RPMI8226 (cell line): Measurements from ENCODE around the gene PDE7B.
A peak's percentile ranks its signal among the peaks of the same experiment; 100 is the strongest.

Experiments
- DNase-seq: peaks from one replicate; pipeline ENCODE4 v3.0.0-alpha.2; 2015

Gene PDE7B

DNA sequence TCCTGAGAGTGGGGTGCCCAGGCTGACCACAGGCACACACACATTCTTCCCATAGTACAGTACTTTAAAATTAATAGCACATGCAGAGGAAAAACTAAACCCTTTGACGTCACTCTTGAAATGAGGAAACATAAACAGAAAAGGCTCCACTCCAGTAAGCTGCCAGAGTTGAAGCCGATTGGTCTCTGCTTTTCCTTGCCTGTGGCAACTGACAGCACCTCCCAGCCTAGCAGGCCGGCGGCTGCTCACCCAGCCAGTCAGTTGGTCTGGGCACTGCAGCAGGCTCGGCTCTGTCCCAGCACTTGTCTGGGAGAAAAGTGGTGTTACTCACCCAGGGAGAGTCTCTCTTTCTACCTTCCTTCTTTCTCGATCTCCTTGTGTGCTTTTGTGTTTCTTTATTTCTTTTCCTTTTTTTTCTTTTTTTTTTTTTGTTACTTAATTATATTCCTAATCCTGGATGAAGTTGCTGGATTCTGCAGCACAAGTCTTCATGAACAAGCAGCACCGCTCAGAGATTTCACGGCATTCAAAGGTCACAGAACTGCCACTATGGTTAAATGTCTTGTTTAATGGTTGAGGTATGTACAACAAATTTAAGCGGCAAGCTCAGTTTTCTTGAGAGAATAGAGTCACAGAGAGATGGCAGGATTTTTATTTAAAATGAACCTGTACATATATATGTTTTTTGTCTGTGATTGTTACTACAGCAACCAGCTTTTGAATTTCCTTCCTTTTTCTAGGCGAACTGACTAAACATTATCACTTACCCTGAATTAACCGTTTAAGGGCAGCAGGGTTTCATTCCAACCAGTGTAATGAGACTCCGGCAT, at the start of gene PDE7B:
Gene PDE7B, plus strand, starts transcription at position 260 of the 830 bp plus-strand sequence.
- DNase-seq: peak; percentile 12

DNA sequence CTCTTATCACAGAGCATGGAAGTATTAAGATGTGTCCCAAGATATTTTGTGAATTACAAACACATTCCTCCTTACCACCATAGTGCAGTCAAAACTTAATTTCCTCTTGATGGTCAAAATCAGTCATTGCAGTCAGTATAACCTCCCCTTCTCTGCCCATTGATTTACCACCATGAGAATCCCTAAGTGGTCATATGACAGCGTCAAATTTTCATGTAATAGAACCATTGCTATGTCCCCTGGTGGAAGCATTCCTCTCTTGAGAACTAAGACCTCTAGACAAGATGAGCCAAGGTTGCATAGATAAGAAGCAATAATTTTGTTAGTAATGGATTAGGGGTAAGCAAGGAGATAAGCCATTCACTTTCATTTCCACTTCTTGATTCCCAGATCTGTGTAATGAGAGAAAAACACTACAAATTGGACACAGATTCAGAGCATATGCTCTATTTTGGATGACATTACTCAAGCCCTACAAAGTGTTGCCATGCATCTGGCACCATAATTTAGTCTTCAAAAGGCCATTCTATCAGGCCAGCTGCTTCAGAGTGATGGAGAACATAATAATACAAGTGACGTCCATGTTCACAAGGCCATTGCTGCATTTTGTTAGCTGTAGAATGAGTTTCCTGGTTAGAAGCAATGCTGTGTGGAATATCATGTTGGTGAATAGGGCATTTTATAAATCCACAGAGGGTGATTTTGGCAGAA, 49.6 kb upstream of the PDE7B start:
- DNase-seq: no peak

GRCh38 chr6:135810486-135810885, 41.0 kb upstream of the PDE7B start:
- DNase-seq: no peak

DNA sequence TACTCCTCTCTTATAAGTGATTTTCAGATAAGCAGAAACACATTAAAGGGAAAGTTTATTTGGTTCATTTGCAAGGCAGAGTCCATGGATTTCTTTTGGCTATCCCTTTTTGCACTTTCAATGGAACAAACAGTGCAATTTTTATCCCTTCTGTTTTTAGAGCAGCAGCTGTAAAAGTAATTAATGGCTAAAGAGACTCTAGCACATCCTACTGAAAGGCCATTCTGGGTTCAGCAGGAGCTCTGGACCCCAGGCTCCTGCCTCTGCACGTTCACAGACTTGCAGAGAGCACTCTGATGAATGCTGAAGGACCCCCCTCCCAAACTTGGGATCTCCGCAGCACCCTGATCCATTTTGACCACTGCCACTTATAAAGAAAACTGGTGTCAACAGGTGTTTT, 40.3 kb upstream of the PDE7B start:
- DNase-seq: no peak

- DNase-seq: no peak
Observed at GRCh38 chr6:135811644-135812526, 39.6 kb upstream of the PDE7B start.

GRCh38 chr6:135813401-135813800, 38.1 kb upstream of the PDE7B start:
- no peak for DNase-seq

GRCh38 chr6:135814043-135814442, 37.5 kb upstream of the PDE7B start:
- no peak for DNase-seq

- no peak for DNase-seq
Observed at GRCh38 chr6:135815216-135815615, 36.3 kb upstream of the PDE7B start.

- no peak for DNase-seq
Observed at GRCh38 chr6:135817035-135817434, 34.5 kb upstream of the PDE7B start.

GRCh38 chr6:135819665-135820064, 31.8 kb upstream of the PDE7B start:
- no peak for DNase-seq

DNA sequence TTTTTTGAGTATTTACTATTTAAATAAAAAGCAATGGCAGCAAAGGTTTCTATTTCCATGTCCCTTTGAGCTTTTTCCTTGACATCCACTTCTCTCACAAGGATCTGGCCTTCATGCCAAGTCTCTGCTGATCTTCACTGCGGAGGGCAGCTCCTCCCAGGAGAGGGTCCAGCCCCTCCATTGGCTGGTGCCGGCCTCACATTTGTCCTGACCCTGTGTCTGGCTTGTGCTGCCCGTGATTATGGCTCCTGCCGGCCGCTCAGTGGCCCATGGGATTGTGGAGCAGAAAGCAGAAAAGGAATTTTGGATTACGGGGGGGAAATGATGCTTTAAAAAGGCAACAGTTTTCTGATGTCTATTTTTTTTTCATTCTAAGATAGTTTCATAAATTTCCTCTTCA, 31.2 kb upstream of the PDE7B start:
- DNase-seq: no peak

DNA sequence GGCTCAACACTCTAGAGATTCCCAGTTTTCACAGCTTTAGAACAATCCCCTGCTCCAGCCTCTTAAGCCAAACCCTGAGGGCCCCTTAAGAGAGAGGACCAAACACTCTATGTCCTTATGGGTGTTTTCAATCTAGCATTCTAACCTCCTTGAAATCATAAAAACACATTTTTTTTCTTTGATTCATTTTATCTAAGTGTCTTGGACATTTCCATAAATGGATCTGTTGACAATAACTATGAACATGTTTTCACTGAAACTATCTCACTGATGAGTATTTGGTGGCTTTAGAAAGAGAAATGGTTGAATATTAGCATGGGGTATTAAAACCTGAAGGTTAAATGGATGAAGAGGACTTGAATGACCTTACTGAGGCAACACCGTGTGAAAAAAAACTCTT, 27.6 kb upstream of the PDE7B start:
- DNase-seq: no peak

DNA sequence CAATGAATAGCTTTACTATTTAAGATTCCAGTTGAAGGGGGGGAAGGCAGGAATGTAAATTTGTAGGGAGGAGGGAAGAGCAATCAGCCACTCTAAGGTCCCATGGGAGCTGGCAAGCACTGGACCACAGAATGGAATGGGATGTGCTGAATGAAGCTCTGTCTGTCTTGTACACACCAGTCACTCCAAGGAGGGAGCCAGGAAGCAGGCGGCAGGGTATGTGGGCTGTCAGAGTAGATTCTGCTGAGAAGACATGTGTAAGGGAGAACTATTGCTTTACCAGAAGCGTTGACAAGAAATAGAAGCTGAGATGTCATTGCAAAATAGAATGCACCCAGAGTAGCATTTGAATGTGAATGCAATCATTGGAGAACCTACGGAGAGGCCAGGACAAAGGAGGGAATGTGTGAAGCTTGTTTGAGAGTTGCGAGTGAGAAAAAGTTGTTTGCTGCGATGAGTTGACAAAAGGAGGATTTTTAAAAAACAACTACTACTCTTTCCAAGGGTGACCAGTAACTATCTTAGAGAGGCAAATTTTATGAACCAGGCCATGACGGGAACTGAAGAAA, 25.2 kb upstream of the PDE7B start:
- DNase-seq: no peak

DNA sequence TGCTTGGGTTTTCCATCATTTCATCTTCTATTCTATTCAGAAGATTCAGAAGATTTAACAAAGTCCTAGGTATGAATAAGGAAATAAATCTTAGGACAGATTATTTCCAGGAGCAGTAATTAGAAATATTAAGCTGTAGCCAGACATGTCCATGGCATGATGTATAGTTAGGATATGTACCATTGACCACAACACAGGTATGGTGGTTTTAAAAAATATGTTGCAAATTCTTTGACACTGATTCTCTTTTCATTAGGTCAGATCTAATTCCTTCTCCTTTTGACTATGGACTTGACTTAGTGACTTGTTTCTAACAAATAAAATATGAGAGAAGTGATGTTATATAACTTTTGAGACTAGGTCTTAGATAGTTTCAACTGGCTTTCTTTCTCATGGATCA, 23.5 kb upstream of the PDE7B start:
- DNase-seq: no peak

- no peak for DNase-seq
Observed at GRCh38 chr6:135830452-135830881, 21.0 kb upstream of the PDE7B start.

DNA sequence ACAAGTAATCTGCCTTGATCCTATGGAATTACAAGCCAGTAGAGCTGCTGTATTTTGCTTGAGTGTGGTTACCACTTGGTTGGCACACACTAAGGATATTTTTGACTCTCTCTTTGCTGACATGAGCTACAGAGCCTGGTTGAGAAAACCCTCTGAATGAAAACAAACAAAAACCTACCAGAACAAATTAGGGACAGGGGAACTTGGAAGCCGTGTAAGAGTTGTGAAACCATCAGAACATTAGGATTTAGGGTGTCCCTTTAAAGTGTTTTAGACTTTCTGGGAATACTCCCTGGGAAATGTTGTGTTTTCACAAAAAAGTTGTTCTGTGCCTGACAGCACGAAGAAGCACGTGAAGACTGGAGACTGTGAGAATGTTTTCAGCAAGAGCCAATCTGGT, 20.5 kb upstream of the PDE7B start:
- no peak for DNase-seq

DNA sequence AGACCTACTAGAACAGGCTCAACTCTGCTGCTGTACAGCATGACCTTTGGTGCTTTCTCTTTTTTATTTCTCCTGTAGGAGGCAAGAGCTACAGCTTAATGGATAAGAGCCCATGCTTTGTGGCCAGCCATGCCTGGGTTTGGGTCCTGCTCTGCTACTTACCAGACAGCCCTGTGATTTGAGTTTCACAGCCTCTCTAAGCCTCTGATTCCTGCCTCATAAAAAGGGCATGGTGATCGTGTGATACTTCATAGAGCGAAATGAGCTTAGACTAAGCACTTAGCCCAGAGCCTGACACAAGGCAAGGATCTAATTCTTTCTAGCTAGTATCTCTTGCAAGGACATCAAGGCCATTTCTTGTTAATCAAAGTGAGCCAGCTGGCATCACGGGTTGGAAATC, 19.3 kb upstream of the PDE7B start:
- DNase-seq: no peak

DNA sequence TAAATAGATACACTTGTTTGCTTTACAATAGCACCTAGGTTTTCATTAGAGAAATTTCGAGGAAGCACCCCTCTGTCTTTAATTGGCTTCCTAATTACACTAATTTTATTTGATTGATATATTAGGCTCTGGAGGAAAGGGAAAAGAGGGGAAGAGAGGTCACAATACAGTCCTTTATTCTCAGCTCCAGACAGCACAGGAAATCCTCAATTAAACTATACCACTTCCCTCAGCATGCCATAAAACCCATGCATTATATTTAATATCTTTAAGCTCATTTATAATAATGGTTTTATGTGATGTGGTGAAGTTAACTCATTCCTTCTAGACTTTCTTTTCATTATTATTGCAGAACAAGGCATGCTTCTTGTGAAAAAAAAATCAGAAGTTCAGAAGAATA, 17.7 kb upstream of the PDE7B start:
- no peak for DNase-seq

DNA sequence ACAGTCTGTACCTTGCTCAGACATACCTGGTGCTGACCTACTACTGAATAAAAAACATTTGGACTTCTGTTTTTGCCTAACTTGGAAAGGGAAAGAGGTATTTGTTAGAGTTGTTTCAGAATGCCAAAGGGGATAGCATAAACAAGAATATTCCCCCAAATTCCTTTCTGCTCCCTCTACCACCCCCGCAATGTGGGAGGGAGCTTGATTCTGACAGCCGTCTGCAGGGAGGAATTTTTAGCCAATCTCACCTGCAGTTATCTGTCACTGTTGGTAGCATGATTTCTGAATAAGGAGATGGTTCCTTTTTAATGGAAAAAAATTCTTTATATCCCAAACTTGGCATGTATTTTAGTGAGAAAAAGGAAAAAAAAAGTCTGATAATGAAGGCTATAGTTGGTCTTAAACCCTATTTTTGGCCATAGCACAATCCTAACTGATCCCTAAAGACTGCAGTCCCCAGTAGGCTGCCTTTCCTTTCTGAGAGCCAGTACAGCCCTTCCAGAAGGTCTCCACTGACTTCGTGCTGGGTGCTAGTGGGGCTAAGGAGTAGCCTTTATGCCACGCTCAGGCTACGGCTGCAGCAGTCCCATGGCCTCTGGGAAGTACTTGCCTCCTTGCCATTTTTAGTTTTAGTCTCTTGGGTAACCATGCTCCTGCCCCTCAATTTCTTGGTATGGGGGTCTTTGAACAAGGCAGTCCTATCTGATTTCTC, 13.6 kb upstream of the PDE7B start:
- DNase-seq: no peak

DNA sequence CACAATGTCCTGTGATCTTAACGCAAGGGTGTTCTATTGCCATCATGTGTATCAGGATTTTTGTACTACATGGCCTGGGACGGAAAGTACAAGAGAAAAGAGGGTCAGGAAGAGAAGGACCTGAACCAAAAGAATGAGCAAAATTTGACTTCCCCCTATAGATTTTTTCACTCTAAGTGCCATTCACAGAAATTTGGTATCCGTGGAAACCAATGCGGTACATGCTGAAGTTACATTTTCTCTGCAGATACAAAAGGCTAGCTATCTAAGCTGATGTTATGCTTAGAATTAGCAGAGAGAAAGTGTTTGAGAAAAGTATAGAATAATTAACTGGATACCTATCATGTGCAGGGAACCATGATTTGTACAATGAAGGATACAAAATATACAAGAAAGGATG, 12.4 kb upstream of the PDE7B start:
- DNase-seq: no peak

- DNase-seq: no peak
Observed at GRCh38 chr6:135842618-135843392, 8.7 kb upstream of the PDE7B start.

DNA sequence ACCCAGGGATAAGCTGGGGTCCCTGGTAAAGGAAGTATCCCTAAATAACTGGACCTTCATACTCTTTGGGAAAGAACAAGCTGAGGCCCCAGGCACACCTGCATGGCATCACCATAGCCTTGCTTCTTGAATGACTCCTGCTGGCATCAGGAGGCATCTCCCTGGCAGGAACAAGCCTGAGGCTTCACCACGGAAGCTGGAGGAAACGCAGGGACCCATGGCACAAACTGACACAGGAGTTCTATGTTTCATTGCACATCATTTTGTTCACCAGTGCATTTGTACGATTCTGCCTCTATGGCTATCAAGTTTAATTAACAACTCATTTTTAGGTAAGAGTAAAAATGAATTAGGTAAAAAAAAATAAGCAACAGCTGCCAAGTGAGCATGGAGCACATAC, 619 bp upstream of the PDE7B start:
- no peak for DNase-seq
